Left renal cortex interstitium (tissue), 4 donors: ENCODE results near the gene FERMT3. TPM values are rescaled to one million over a fixed set of nuclear protein-coding genes. Genes with fewer than 3 reads are reported as not detected.
A peak's percentile ranks its signal among the peaks of the same experiment; 100 is the strongest.

Experiments
- DNase-seq, 4 donors: peaks; one replicate each; pipeline ENCODE4 v3.0.0-alpha.2; 2013; ENCODE audit warnings: low read depth in 4 of 4, low spot score in 2 of 4, missing footprints in 1 of 4
- polyA plus RNA-seq, 4 donors: library from polyadenylated mRNA; unstranded; fragments of 120-200 nt; gene quantifications; one replicate each; pipeline ENCODE4 v1.2.1, GENCODE V29; 2013; ENCODE audit not compliant: insufficient read length in 4 of 4

FERMT3 gene
- polyA plus RNA-seq, 4 donors, result 4.4 to 8.1 (median 4.9) TPM

- DNase-seq, result no peak
Observed at GRCh38 chr11:64232182-64232966, 25.9 kb downstream of the FERMT3 start.

- DNase-seq, result no peak
Observed at GRCh38 chr11:64232967-64233315, 26.4 kb downstream of the FERMT3 start.

DNA sequence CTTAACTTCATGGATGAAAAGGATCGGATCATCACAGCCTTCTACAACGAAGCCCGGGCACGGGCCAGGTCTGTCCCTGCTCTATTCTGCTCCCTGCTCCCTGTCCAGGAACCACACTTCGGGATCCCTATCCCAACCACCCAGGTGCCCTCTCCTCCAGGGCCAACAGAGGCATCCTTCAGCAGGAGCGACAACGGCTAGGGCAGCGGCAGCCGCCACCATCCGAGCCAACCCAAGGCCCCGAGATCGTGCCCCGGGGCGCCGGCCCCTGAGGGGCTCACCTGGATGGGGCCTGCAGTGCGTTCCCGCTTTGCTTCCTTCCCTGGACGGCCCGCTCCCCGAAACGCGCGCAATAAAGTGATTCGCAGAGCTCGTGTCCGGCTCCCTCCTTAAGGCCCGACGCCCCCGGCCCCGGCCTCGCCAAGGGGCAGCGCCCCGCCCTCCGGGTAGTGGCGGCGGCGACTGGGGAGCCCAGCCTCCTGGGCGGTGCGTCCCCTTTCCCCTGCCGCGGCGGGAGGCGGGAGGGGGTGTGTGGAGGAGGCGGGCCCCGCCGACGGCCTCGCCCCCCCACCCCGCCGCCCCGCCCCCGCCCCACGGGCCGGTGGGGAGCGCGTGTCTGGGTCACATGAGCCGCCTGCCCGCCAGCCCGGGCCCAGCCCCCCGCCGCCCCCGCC lies 27.5 kb downstream of the FERMT3 start, which contains the start of gene VEGFB:
TSS of gene VEGFB (plus strand) at position 672 of the 674 bp plus-strand sequence. CDS start 250 bp downstream, outside the sequence.
- DNase-seq, result no peak

GRCh38 chr11:64234647-64235379 lies 28.3 kb downstream of the FERMT3 start:
- DNase-seq, result no peak

GRCh38 chr11:64235437-64236161 lies 29.1 kb downstream of the FERMT3 start:
- DNase-seq, result no peak

DNA sequence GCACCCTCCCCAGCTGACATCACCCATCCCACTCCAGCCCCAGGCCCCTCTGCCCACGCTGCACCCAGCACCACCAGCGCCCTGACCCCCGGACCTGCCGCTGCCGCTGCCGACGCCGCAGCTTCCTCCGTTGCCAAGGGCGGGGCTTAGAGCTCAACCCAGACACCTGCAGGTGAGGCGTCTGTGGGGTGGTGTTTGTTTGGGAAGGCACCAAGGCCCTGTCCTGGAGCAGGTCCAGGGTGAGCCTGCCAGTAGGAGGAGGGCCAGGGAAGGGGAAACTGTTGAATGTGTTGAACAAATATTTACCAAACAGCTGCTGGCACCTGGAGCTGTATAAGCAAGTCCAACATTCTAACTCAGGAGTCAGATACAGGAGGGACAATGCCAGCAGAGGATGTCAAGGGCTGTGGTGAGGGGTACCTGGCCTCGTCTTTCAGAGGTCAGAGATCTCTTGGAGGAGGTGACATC lies 31.0 kb downstream of the FERMT3 start:
- no peak for DNase-seq

- no peak for DNase-seq
Observed at GRCh38 chr11:64238076-64238475, 31.6 kb downstream of the FERMT3 start.

DNA sequence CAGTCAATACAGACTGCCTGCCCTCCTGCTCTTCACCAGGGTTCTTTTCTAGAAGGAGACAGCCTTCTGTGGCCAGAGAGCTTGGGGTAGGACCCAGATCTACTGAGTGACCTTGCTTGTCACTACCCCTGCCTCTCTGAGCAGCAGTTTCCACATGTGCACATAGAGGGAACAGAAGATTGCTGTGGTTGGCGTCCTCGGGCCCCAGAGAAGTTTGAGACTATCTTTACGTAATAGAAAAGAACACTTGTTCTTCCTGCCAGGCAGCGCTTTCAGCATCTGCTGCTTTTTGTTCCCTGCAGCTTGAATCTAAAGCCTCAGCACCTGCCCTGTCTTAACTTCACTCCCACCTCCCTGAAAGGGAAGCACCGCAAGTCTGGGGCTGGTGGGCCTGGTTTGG lies 32.5 kb downstream of the FERMT3 start:
- no peak for DNase-seq

DNA sequence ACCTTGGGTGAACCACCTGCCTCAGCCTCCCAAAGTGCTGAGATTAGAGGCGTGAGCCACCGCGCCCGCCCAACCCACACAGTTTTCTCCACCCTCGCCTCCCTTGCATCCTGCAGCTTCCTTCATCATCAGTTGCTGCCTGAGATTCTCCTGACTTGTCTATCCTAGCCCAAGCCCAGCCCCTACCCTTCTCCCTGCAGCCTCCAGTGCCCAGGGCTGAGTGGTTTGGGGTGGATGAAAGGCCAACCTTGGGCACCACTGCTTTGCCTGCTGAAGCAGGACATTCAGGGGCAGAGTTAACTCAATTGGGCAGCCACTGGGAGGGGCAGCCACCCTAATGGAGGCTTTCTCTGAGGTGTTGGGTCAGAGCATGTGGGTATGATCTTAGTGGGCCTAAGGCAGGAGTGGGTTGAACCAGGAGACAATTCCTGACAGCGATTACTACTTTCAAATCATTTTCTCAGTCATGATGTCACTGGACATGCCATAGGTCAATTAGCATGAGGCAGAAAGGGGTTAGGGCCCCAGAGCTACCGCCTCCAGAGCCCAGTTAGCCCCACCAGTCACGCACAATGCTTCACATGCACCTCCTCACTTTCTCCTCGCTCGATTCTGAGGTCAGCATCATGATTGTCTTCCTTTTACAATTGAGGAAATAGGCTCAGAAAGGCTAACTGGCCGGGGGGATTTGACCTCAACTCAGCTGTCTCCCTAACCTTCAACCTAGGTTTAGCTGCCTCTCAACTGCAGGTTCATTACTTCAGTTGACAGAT lies 33.3 kb downstream of the FERMT3 start:
- DNase-seq, result no peak

DNA sequence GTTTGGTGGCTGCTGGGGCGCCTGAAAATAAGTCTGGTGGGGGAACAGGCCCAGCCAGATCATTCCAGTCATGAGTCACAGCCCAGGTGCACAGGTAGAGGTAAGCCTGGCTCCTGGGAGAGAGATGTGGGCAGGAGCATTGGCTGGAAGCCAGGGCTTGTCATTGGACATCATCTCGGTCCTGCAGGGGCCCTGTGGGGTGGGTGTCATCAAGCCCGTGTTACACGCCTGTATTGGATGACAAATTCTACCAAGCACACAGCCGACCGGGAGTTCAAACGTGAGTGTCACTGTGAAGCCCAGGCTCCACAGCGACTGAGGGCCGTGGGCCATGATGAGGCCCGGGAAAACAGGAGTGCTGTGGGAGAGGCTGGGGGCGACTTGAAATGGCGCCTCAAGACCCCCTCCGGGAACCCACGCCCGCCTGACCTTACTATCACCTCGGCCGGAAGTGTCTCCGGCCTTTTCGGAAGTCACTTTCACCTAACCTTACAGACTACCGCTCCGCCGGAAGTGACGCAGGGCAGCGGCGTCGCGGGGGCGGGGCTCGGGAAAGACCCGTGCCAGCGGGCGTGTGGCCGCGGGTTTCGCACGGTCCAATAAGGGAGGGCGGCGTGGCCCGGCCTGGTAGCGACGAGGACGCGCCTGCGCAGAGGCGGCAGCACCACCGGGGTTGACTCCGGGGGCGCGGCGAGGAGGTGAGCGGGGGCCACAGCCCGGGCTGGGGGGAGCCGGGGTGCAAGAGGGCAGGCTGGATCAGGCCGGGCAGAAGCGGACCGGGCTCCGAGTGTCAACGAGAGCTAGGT lies 34.1 kb downstream of the FERMT3 start, which contains the start of gene FKBP2:
TSS of gene FKBP2 (plus strand) at position 661 of the 806 bp plus-strand sequence. CDS start 1,293 bp downstream, outside the sequence.
- peak; percentile 82 to 93 (median 93) for DNase-seq

DNA sequence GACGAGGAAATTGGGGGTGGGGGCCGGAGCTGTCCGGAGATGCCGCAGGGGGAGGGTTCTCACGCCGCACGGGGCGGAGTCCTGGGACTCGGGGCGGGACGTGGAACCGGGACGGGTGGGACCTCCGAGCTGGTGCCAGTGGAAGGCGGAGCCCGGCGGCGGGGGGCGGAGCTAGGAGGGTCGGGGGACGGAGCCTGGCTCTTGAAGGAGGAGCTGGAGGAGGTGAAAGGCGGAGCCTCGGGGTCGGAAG lies 34.6 kb downstream of the FERMT3 start:
- peak; percentile 89 to 99 (median 96) for DNase-seq

GRCh38 chr11:64241491-64242374 lies 35.2 kb downstream of the FERMT3 start:
- DNase-seq, result no peak

GRCh38 chr11:64243236-64243854 lies 36.8 kb downstream of the FERMT3 start:
- DNase-seq, result no peak

DNA sequence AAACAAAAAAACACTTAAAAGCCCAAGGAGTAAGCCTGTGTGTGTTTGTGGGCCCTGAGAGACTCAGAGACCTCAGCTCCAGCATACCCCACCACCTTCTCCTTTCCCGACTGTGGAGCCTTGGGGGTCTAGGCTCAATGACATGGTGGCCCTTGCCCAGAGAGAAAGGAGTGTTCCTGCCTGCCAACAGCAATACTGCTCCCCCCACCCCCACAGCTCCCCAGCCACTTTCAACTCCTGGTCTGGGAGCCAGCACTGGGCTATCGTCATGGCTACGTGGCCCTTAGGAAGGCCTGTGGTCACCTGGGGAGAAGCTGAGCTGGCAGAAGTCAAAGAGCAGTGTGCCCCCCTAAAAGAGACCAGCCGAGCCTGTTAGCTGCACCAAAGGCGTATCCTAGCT lies 37.6 kb downstream of the FERMT3 start:
- no peak for DNase-seq

- DNase-seq, result no peak
Observed at GRCh38 chr11:64244966-64245365, 38.4 kb downstream of the FERMT3 start.

DNA sequence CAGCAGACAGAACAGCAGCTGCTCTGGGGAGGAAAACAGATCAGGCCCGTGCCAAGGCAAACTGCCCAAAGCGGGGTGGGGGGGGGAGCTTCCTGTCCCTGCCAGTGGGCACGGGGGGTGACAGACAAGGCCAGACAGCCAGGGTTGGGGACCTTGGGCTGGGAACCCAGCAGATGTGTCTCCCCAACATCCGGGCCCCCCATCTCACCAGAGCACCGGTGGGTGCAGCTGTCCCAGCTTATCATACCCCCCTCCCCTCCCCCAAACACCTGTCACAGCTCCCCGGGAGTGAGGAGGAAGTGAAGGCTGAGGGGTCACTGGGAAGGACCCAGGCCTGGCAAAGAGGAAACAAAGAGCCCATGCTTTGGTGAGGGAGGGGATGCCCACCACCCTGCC lies 38.9 kb downstream of the FERMT3 start:
- DNase-seq, result no peak

- DNase-seq, result no peak
Observed at GRCh38 chr11:64245797-64246620, 39.5 kb downstream of the FERMT3 start.
